IMR-90 (cell line): Measurements from ENCODE around the gene RASGRF1. TPM values are rescaled to one million over a fixed set of nuclear protein-coding genes. Genes with fewer than 3 reads are reported as not detected.

ENCODE experiments used
- ATAC-seq: fragments of 200-7000 bp; cut with Tn5 transposase; 2 replicates; pipeline ENCODE4 v1.9.1; 2020; ENCODE audit warnings: low read depth, mild to moderate bottlenecking, moderate library complexity
- BruUV-seq: library from RNA; stranded (reverse); fragments of 400-500 nt; replicated peaks from 2 replicates; lab custom pipeline; 2021; lab: Mats Ljungman, UMichigan
- CTCF ChIA-PET: fragments of 300-600 bp; formaldehyde crosslinking; extraction: SDS; loops from one replicate; lab custom pipeline; 2021; ENCODE audit warnings: antibody characterized with exemption; lab: Yijun Ruan, JAX
- POLR2A ChIA-PET: fragments of 300-600 bp; sonication (Branson Sonifier 250); formaldehyde crosslinking; loops from one replicate; lab custom pipeline; 2022; ENCODE audit warnings: antibody characterized with exemption; ENCODE audit not compliant: unreplicated experiment; lab: Charles Lee
- DNase-seq: peaks from one replicate; pipeline ENCODE4 v3.0.0; 2013
- H2AFZ ChIP-seq: replicated peaks from 2 replicates; pipeline ENCODE3; 2013; ENCODE audit warnings: low read length, mild to moderate bottlenecking; ENCODE audit not compliant: poor library complexity
- H2AK5ac ChIP-seq: 2 replicates; pipeline ENCODE4 v1.6.1; 2013; ENCODE audit warnings: low read depth, low read length, inconsistent platforms
- H2AK9ac ChIP-seq: replicated peaks from 2 replicates; pipeline ENCODE3; 2013; ENCODE audit warnings: mild to moderate bottlenecking, low read depth, low read length, moderate library complexity; ENCODE audit not compliant: poor library complexity
- H2BK120ac ChIP-seq: 2 replicates; pipeline ENCODE4 v1.6.1; 2013; ENCODE audit warnings: low read depth, low read length, inconsistent platforms
- H2BK15ac ChIP-seq: 3 replicates; pipeline ENCODE4 v1.6.1; 2013; ENCODE audit warnings: low read depth, low read length, inconsistent platforms
- H2BK20ac ChIP-seq: 2 replicates; pipeline ENCODE4 v1.6.1; 2013; ENCODE audit warnings: low read depth, mild to moderate bottlenecking, inconsistent platforms, low read length, moderate library complexity
- H2BK5ac ChIP-seq: 2 replicates; pipeline ENCODE4 v1.6.1; 2013; ENCODE audit warnings: mild to moderate bottlenecking, low read depth, low read length, inconsistent platforms; ENCODE audit not compliant: poor library complexity, severe bottlenecking
- H3K14ac ChIP-seq: replicated peaks from 2 replicates; pipeline ENCODE4 v1.6.1; 2013; ENCODE audit warnings: low read depth, low read length, inconsistent platforms
- H3K18ac ChIP-seq: 2 replicates; pipeline ENCODE4 v1.6.1; 2013; ENCODE audit warnings: low read depth, low read length, control low read depth
- H3K23ac ChIP-seq: 2 replicates; pipeline ENCODE4 v1.6.1; 2013; ENCODE audit warnings: low read depth, low read length, inconsistent platforms
- H3K27ac ChIP-seq: 2 replicates; pipeline ENCODE4 v1.5.1; 2013; ENCODE audit warnings: mild to moderate bottlenecking, control low read depth, low read length; ENCODE audit not compliant: insufficient read depth
- H3K27me3 ChIP-seq: 2 replicates; pipeline ENCODE4 v1.6.1; 2013; ENCODE audit warnings: low read length; ENCODE audit not compliant: control insufficient read depth, insufficient read depth
- H3K36me3 ChIP-seq: 2 replicates; pipeline ENCODE4 v1.6.1; 2013; ENCODE audit warnings: low read length, mixed read lengths; ENCODE audit not compliant: control insufficient read depth, insufficient read depth
- H3K4ac ChIP-seq: 2 replicates; pipeline ENCODE4 v1.6.1; 2013; ENCODE audit warnings: low read depth, low read length, inconsistent platforms
- H3K4me1 ChIP-seq: 2 replicates; pipeline ENCODE4 v1.6.1; 2013; ENCODE audit warnings: low read length, mixed read lengths; ENCODE audit not compliant: control insufficient read depth, insufficient read depth
- H3K4me2 ChIP-seq: 2 replicates; pipeline ENCODE4 v1.6.1; 2013; ENCODE audit warnings: low read depth, mild to moderate bottlenecking, control low read depth, low read length, moderate library complexity
- H3K4me3 ChIP-seq: 2 replicates; pipeline ENCODE4 v1.5.1; 2013; ENCODE audit warnings: low read depth, mild to moderate bottlenecking, control low read depth, low read length, moderate library complexity; ENCODE audit not compliant: insufficient read depth
- H3K56ac ChIP-seq: 2 replicates; pipeline ENCODE4 v1.6.1; 2013; ENCODE audit warnings: low read length, inconsistent platforms; ENCODE audit not compliant: insufficient read depth; ENCODE audit errors: extremely low read depth
- H3K79me1 ChIP-seq, 2 experiments: 2 replicates each; pipeline ENCODE4 v1.6.1; 2013; ENCODE audit warnings: low read length in 2 of 2, inconsistent platforms in 1 of 2, low read depth in 1 of 2
- H3K9ac ChIP-seq: 2 replicates; pipeline ENCODE4 v1.6.1; 2013; ENCODE audit warnings: low read depth, low read length, control low read depth
- H3K9me1 ChIP-seq: 2 replicates; pipeline ENCODE4 v1.6.1; 2013; ENCODE audit warnings: low read length, inconsistent platforms; ENCODE audit not compliant: insufficient read depth
- H3K9me3 ChIP-seq: 2 replicates; pipeline ENCODE4 v1.6.1; 2013; ENCODE audit warnings: low read length; ENCODE audit not compliant: control insufficient read depth, insufficient read depth
- H4K20me1 ChIP-seq: 2 replicates; pipeline ENCODE4 v1.6.1; 2013; ENCODE audit warnings: low read length, inconsistent platforms; ENCODE audit not compliant: insufficient read depth
- H4K5ac ChIP-seq: 2 replicates; pipeline ENCODE4 v1.6.1; 2013; ENCODE audit warnings: mild to moderate bottlenecking, low read depth, low read length, control low read depth
- H4K8ac ChIP-seq, 2 experiments: 2 replicates each; pipeline ENCODE4 v1.6.1; 2013; ENCODE audit warnings: low read depth in 2 of 2, low read length in 2 of 2, control low read depth in 1 of 2, inconsistent platforms in 1 of 2
- H4K91ac ChIP-seq: 2 replicates; pipeline ENCODE4 v1.6.1; 2013; ENCODE audit warnings: low read depth, low read length, inconsistent platforms; ENCODE audit not compliant: insufficient read depth
- BHLHE40 ChIP-seq: fragments of 150-350 bp; IDR thresholded peaks from 2 replicates; pipeline ENCODE4 v1.6.1; 2016; ENCODE audit warnings: mild to moderate bottlenecking, low read depth, low read length
- CEBPB ChIP-seq: IDR thresholded peaks from 2 replicates; pipeline ENCODE4 v1.6.1; 2012; ENCODE audit warnings: low read depth, low read length, improper control_type of control experiment
- FOS ChIP-seq: fragments of 150-350 bp; IDR thresholded peaks from 2 replicates; pipeline ENCODE4 v1.6.1; 2016; ENCODE audit warnings: low read depth, low read length
- MAFK ChIP-seq: IDR thresholded peaks from 2 replicates; pipeline ENCODE4 v1.6.1; 2012; ENCODE audit warnings: low read depth, low read length, improper control_type of control experiment
- MAZ ChIP-seq: IDR thresholded peaks from 2 replicates; pipeline ENCODE4 v1.6.1; 2012; ENCODE audit warnings: low read depth, mild to moderate bottlenecking, low read length, improper control_type of control experiment, moderate library complexity, borderline replicate concordance
- POLR2A ChIP-seq: IDR thresholded peaks from 2 replicates; pipeline ENCODE4 v1.6.1; 2012; ENCODE audit warnings: mild to moderate bottlenecking, low read depth, low read length
- RAD21 ChIP-seq: IDR thresholded peaks from 2 replicates; pipeline ENCODE4 v1.6.1; 2012; ENCODE audit warnings: low read length, improper control_type of control experiment
- RFX5 ChIP-seq: IDR thresholded peaks from 2 replicates; pipeline ENCODE4 v1.8.0; 2012; ENCODE audit warnings: low read depth, mild to moderate bottlenecking, low read length, moderate library complexity
- SMC3 ChIP-seq: fragments of 150-350 bp; IDR thresholded peaks from 2 replicates; pipeline ENCODE4 v1.6.1; 2016; ENCODE audit warnings: low read depth, mild to moderate bottlenecking, antibody characterized with exemption, low read length, moderate library complexity
- USF2 ChIP-seq: fragments of 150-350 bp; IDR thresholded peaks from 2 replicates; pipeline ENCODE4 v1.6.1; 2017; ENCODE audit warnings: mild to moderate bottlenecking, antibody characterized with exemption, low read length, low read depth
- WGBS, 2 experiments: methylation state at CpG; one replicate each; pipeline versions ENCODE4 v1.1.5 to v1.1.7; 2013; ENCODE audit warnings: missing lambda C conversion rate in 2 of 2; ENCODE audit not compliant: insufficient read length in 1 of 2; ENCODE audit errors: extremely low coverage in 2 of 2; 5-methylcytosine and 5-hydroxymethylcytosine counted together
- dilution Hi-C: fragments of 300-500 bp; cut with HindIII; formaldehyde crosslinking; loops from one replicate; pipeline ENCODE4 v1.14.3; 2018; ENCODE audit warnings: low sequenced_read_pairs; ENCODE audit not compliant: unreplicated experiment
- in situ Hi-C: fragments of 300-500 bp; cut with MboI; formaldehyde crosslinking; loops from 3 replicates; pipeline ENCODE4 v1.14.3; 2019; ENCODE audit warnings: low sequenced_read_pairs, inconsistent platforms, mixed read lengths
- intact Hi-C: fragments of 100-400 bp; cut with micrococcal nuclease; formaldehyde crosslinking; loops from 2 replicates; pipeline ENCODE4 v1.10.0; 2022
- polyA plus RNA-seq, 3 experiments: library from polyadenylated mRNA; depleted of rRNA; stranded (reverse); fragments of >200 nt; gene quantifications; 2 replicates each; pipeline ENCODE4 v1.2.3, GENCODE V29; 2012; ENCODE audit warnings: low replicate concordance in 1 of 3
- total RNA-seq: library from RNA; depleted of rRNA; stranded (reverse); fragments of >200 nt; gene quantifications from 2 replicates; pipeline ENCODE4 v1.2.3, GENCODE V29; 2012
- TF ChIP-seq, protein P1 (sequence below): fragments of 150-350 bp; IDR thresholded peaks from 2 replicates; pipeline ENCODE4 v1.6.1; 2016; ENCODE audit warnings: low read depth, mild to moderate bottlenecking, low read length, moderate library complexity, borderline replicate concordance

The RASGRF1 gene
- total and polyA plus RNA-seq, 2 of the 4 experiments (the other 2 are of a cell fraction): under 0.01 to 0.15 TPM

DNA sequence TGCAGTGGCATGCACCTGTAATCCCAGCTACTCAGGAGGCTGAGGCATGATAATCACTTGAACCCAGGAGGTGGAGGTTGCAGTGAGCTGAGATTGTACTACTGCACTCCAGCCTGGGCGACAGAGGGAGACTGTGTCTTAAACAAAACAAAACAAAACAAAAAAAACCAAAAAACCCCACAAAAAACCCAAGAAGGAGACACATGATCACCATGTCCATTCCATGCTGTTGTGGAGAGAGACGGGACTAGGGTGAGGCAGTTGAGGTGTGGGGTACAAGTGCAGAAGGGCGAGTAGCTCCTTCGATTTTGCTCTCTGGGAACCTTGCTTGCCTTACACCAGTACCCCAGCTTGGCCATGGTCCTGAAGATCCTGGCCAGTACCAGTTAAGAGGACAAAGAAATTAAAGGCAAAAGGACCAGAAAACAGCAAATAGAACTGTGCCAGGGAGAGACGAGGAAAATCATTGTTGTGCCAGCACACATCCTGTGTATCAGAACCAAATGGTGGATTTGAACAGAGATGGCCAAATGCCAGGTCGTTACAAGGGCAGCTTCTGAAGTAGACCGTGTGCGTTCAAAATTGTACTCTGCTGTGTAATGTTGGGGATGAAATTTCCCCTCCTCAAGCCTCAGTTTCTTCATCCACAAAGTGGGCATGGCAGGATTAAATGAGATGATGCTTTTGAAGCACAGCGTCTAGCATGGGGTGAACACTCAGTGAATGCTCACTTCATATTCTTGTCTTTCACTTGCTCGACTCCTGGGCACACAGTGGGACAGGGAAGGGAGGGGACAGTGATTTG lies 102.8 kb downstream of the RASGRF1 start:
- no peak overlapping the region for H3K4me3 ChIP-seq
- peaks cover 26% of the 10 kb centered on the region for H3K4me1 ChIP-seq
- in situ Hi-C loops: no loop called here
- H3K79me1 ChIP-seq: no peaks in the 10 kb centered on the region; a peak in 1 of 4 replicates
- peak overlapping the region; percentile 96 for H4K5ac ChIP-seq
- peak overlapping the region; percentile 100 for H2BK15ac ChIP-seq
- intact Hi-C loops: loop anchor here (1.0 kb wide), 1 partner anchor 36 kb away; no protein-coding TSS in a partner anchor
- H3K9me1 ChIP-seq: peaks cover 22% of the 10 kb centered on the region
- peak overlapping the region; percentile 98 for H3K14ac ChIP-seq
- ATAC-seq (no peak), DNase-seq (no peak)
- H3K18ac ChIP-seq: peak overlapping the region; percentile 96
- H2AFZ ChIP-seq: peak overlapping the region; percentile 89
- peak overlapping the region; percentile 99 for H2BK120ac ChIP-seq
- dilution Hi-C loops: no loop called here
- WGBS, 2 experiments: 89% methylated on average over 3 of the region's 10 CpGs; no CpG with 5 or more reads in 1 of the 2 experiments
- no peaks in the 10 kb centered on the region; the same call in 1 of the 2 replicates for H3K27me3 ChIP-seq
- no peaks in the 10 kb centered on the region for H4K20me1 ChIP-seq
- H4K8ac ChIP-seq: peak overlapping the region; percentile 85 to 98
- 0 out of 2 replicates have a peak overlapping the region, but pooled peaks have one; percentile 23 for H3K9ac ChIP-seq
- no peak overlapping the region for H3K4me2 ChIP-seq
- H3K56ac ChIP-seq: peak overlapping the region; percentile 63; the same call in 1 of the 2 replicates
- no TSS peak for BruUV-seq
- CTCF ChIA-PET: no interaction called here
- no peaks in the 10 kb centered on the region for H3K9me3 ChIP-seq
- H2AK5ac ChIP-seq: peak overlapping the region; percentile 98
- H4K91ac ChIP-seq: peak overlapping the region; percentile 99
- H2AK9ac ChIP-seq: peak overlapping the region; percentile 94
- TF ChIP-seq CEBPB (no peak), MAZ (no peak), RAD21 (no peak), SMC3 (no peak), USF2 (no peak), FOS (no peak), BHLHE40 (no peak), POLR2A (no peak), RFX5 (no peak), MAFK (no peak)
- TF ChIP-seq, protein P1, sequence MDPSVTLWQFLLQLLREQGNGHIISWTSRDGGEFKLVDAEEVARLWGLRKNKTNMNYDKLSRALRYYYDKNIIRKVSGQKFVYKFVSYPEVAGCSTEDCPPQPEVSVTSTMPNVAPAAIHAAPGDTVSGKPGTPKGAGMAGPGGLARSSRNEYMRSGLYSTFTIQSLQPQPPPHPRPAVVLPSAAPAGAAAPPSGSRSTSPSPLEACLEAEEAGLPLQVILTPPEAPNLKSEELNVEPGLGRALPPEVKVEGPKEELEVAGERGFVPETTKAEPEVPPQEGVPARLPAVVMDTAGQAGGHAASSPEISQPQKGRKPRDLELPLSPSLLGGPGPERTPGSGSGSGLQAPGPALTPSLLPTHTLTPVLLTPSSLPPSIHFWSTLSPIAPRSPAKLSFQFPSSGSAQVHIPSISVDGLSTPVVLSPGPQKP: no peak
- peak overlapping the region; percentile 77 for H3K27ac ChIP-seq
- peak overlapping the region; percentile 99 for H3K4ac ChIP-seq
- H3K23ac ChIP-seq: peak overlapping the region; percentile 90
- peak overlapping the region; percentile 81 for H2BK5ac ChIP-seq
- peak overlapping the region; percentile 98 for H2BK20ac ChIP-seq
- no peaks in the 10 kb centered on the region for H3K36me3 ChIP-seq
- POLR2A ChIA-PET: no interaction called here
